Tibial nerve (tissue), 4 donors: Measurements from ENCODE around the gene RPL29. TPM values are rescaled to one million over a fixed set of nuclear protein-coding genes. Genes with fewer than 3 reads are reported as not detected.
"Not testable (repeated sequence)": the region's sequence is repeated elsewhere in the genome, so short reads cannot be mapped to it uniquely, and the experiment has no call there.

Experiments
- DNase-seq, 2 donors: peaks; one replicate each; pipeline ENCODE4 v3.0.0-alpha.2; 2019; ENCODE audit warnings: low spot score in 2 of 2
- H3K27ac ChIP-seq, 4 donors: fragments of 200-600 bp; sonication (generic) in 3 of 4; one replicate each; pipeline ENCODE4 v1.5.1; 2017 to 2019; ENCODE audit warnings: mild to moderate bottlenecking in 1 of 4
- H3K27me3 ChIP-seq, 2 donors: fragments of 200-600 bp; sonication (generic) in 1 of 2; one replicate each; pipeline versions ENCODE4 v1.5.1 to v1.6.0; 2017 to 2019
- H3K36me3 ChIP-seq, 3 donors: fragments of 200-600 bp; sonication (generic); one replicate each; pipeline ENCODE4 v1.5.1; 2018 to 2019
- H3K4me1 ChIP-seq, 4 donors: fragments of 200-600 bp; sonication (generic) in 3 of 4; one replicate each; pipeline ENCODE4 v1.5.1; 2017 to 2019
- H3K4me3 ChIP-seq, 4 donors: fragments of 200-600 bp; sonication (generic) in 3 of 4; one replicate each; pipeline ENCODE4 v1.5.1; 2017 to 2019; ENCODE audit warnings: mild to moderate bottlenecking in 1 of 4, moderate library complexity in 1 of 4
- H3K9me3 ChIP-seq, 4 donors: fragments of 200-600 bp; sonication (generic) in 3 of 4; one replicate each; pipeline ENCODE4 v1.5.1; 2017 to 2019
- EP300 ChIP-seq, 2 donors: sonication (generic); formaldehyde crosslinking; IDR thresholded peaks; one replicate each; pipeline ENCODE4 v1.6.1; 2017; ENCODE audit warnings: antibody characterized with exemption in 2 of 2, mild to moderate bottlenecking in 1 of 2
- POLR2A ChIP-seq, 2 donors: fragments of 450-650 bp; IDR thresholded peaks; one replicate each; pipeline ENCODE4 v1.6.1; 2017; ENCODE audit warnings: antibody characterized with exemption in 2 of 2, mild to moderate bottlenecking in 2 of 2, moderate library complexity in 2 of 2
- WGBS, 2 donors: methylation state at CpG; one replicate each; pipeline ENCODE4 v1.1.5; 2018; 5-methylcytosine and 5-hydroxymethylcytosine counted together
- total RNA-seq, 4 donors: library from RNA; depleted of rRNA; stranded (reverse); fragments of >200 nt; gene quantifications; one replicate each; pipeline ENCODE4 v1.1.0, GENCODE V29; 2016
- TF ChIP-seq, protein P1 (sequence below), 5 experiments: fragments of 200-600 bp in 3 of 5; fragments of 450-650 bp in 2 of 5; sonication (generic) in 3 of 5; IDR thresholded peaks; one replicate each; pipeline ENCODE4 v1.5.1; 2016 to 2019; ENCODE audit warnings: antibody characterized with exemption in 5 of 5, mild to moderate bottlenecking in 3 of 5, moderate library complexity in 2 of 5

RPL29 gene
- total RNA-seq, 4 donors from 2014 or later, result 809 to 1,472 (median 1,336) TPM

DNA sequence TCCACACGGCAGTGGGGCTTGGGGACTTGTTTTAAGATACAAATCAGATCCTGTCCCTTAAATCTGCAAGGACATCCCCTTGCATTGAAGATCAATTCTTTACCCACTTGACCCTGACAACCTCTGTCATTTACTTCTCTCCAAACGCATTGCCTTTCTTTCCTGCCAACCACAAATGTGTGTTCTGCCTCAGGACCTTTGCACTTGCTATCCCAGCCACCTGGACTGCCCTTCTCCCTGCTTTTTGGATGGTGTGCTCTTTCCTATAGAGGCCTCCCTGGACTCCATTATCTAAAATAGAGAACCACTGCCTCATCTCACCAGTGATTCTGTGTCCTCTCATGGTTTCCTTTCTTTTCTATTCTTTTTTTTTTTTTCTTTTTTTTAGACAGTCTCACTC is 1.5 kb upstream of the RPL29 start:
- Histone ChIP-seq H3K27ac (no peak overlapping the region), H3K4me1 (peaks cover 0 to 42% (median 20%) of the 10 kb centered on the region in 4 donors), H3K4me3 (no peak overlapping the region), H3K36me3 (peaks cover 0 to 27% (median 6%) of the 10 kb centered on the region in 3 donors), H3K9me3 (no peaks in the 10 kb centered on the region), H3K27me3 (no peaks in the 10 kb centered on the region)
- TF ChIP-seq POLR2A (IDR thresholded peaks at IDR 0.05) (no peak), EP300 (IDR thresholded peaks at IDR 0.05) (no peak)
- TF ChIP-seq, protein P1, sequence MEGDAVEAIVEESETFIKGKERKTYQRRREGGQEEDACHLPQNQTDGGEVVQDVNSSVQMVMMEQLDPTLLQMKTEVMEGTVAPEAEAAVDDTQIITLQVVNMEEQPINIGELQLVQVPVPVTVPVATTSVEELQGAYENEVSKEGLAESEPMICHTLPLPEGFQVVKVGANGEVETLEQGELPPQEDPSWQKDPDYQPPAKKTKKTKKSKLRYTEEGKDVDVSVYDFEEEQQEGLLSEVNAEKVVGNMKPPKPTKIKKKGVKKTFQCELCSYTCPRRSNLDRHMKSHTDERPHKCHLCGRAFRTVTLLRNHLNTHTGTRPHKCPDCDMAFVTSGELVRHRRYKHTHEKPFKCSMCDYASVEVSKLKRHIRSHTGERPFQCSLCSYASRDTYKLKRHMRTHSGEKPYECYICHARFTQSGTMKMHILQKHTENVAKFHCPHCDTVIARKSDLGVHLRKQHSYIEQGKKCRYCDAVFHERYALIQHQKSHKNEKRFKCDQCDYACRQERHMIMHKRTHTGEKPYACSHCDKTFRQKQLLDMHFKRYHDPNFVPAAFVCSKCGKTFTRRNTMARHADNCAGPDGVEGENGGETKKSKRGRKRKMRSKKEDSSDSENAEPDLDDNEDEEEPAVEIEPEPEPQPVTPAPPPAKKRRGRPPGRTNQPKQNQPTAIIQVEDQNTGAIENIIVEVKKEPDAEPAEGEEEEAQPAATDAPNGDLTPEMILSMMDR (IDR thresholded peaks at IDR 0.05), result no peak
- whole genome bisulfite sequencing, 2 donors, result 54 to 55% methylated on average over 2 of the region's 2 CpGs
- no peak for DNase-seq

DNA sequence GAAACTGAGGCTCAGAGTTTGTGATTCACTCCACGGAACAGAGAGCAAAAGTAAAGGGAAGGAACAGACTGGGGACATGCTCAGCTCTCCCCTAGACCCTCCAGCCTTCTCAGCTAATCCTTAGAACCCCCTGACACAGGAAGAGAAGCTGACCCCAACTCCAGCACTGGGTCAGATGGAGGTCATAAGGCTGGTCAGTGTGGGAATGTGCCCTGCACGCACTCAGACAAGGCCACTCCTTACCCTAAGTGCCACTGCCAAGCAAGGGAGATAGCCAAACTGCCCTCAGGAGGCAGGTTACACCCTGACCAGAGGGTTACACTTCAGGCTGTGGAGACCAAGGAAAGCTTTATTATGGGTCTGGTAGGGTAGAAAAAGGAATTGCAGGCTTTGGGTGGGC is 1.2 kb downstream of the RPL29 start:
- Histone ChIP-seq H3K4me1 (peaks cover 0 to 46% (median 18%) of the 10 kb centered on the region in 4 donors), H3K36me3 (peaks cover 0 to 49% (median 6%) of the 10 kb centered on the region in 3 donors), H3K27ac (peak overlapping the region in 3 of 4 donors; percentile 82 to 94 (median 90)), H3K27me3 (no peaks in the 10 kb centered on the region), H3K9me3 (no peaks in the 10 kb centered on the region), H3K4me3 (peak overlapping the region in 3 of 4 donors; percentile 69 to 91 (median 86))
- no peak for DNase-seq
- no peak for TF ChIP-seq EP300 (IDR thresholded peaks at IDR 0.05)
- TF ChIP-seq, protein P1 (IDR thresholded peaks at IDR 0.05), result no peak
- TF ChIP-seq POLR2A (IDR thresholded peaks at IDR 0.05), result no peak
- 54 to 64% methylated on average over 2 of the region's 2 CpGs for WGBS, 2 donors

DNA sequence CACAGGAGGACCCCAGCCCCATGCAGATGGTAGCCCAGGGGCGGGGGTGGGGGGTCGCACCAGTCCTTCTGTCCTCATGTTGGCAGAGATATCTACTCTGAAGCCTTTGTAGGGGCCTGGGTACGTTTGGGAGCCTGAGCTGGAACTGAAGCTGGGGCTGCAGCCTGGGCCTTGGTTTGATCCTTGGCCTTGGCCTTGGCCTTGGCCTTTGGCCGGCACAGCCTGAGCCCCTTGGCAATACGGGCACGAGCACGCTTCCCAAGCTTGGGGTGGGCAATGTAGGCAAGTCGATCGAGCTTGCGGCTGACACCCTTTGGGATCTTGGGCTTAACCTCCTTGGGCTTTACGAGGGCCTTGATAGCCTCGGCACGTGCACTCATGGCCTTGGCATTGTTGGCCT is 2.0 kb downstream of the RPL29 start:
- not testable (repeated sequence) for H3K27ac ChIP-seq, H3K9me3 ChIP-seq, DNase-seq, H3K4me3 ChIP-seq, H3K27me3 ChIP-seq
- H3K36me3 ChIP-seq, result peaks cover 0 to 57% (median 6%) of the 10 kb centered on the region in 3 donors
- 67 to 77% methylated on average over 4 to 13 of the region's 13 CpGs for WGBS, 2 donors
- peaks cover 0 to 46% (median 18%) of the 10 kb centered on the region in 4 donors for H3K4me1 ChIP-seq

DNA sequence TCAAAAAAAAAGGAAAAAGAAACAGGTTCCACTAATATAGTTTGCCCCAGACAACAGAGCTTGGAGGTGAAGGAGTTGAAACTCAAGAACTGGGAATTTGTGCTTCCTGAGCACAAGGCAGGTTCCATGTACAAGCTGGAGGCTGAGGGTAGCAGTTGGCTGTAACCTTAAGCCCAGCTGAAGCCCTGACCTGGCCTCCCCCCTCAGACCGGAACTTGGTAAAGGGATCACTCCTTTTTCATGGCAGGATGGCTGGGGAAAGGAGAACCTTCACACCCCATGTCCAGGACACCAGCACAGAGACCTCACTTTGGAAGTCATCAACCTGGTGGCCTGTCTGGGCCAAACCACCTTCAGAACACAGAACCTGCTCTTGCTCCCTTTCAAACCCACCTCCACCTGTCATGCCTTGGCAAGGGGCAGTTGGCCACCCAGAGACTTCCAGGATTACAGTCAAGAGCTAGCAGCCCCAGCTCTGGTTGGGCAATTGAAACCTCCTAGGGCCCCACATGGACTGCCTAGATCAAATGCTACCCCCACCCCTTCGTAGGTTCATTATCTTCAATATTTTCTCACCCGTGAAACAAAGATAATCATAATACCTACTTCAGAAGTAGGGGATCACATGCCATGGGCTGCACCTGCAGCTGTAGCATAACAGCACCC is 3.5 kb downstream of the RPL29 start:
- Histone ChIP-seq H3K36me3 (peaks cover 0 to 66% (median 6%) of the 10 kb centered on the region in 3 donors), H3K9me3 (no peaks in the 10 kb centered on the region), H3K4me1 (peaks cover 0 to 46% (median 18%) of the 10 kb centered on the region in 4 donors), H3K4me3 (no peak overlapping the region), H3K27me3 (no peaks in the 10 kb centered on the region), H3K27ac (no peak overlapping the region)
- WGBS, 2 donors, result 73 to 84% methylated on average over 3 of the region's 3 CpGs
- no peak for TF ChIP-seq EP300 (IDR thresholded peaks at IDR 0.05)
- TF ChIP-seq POLR2A (IDR thresholded peaks at IDR 0.05), result no peak
- TF ChIP-seq, protein P1 (IDR thresholded peaks at IDR 0.05), result no peak
- DNase-seq, result no peak

DNA sequence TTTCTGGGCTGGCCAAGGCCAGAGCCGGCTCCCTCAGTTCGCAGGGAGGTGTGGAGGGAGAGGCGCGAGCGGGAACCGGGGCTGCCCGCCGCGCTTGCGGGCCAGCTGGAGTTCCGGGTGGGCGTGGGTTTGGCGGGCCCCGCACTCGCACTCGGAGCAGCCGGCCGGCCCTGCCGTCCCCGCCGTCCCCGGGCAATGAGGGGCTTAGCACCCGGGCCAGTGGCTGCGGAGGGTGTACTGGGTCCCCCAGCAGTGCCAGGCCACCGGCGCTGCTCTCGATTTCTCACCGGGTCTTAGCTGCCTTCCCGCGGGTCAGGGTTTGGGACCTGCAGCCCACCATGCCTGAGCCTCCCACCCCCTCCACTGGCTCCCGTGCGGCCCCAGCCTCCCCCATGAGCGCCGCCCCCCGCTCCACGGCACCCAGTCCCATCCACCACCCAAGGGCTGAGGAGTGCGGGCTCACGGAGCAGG is 5.2 kb downstream of the RPL29 start:
- H3K9me3 ChIP-seq, H3K27ac ChIP-seq, H3K27me3 ChIP-seq, H3K4me3 ChIP-seq, DNase-seq: not testable (repeated sequence)
- WGBS, 2 donors, result 87 to 88% methylated on average over 21 to 26 of the region's 38 CpGs
- peaks cover 0 to 42% (median 16%) of the 10 kb centered on the region in 4 donors for H3K4me1 ChIP-seq
- peaks cover 0 to 81% (median 6%) of the 10 kb centered on the region in 3 donors for H3K36me3 ChIP-seq

DNA sequence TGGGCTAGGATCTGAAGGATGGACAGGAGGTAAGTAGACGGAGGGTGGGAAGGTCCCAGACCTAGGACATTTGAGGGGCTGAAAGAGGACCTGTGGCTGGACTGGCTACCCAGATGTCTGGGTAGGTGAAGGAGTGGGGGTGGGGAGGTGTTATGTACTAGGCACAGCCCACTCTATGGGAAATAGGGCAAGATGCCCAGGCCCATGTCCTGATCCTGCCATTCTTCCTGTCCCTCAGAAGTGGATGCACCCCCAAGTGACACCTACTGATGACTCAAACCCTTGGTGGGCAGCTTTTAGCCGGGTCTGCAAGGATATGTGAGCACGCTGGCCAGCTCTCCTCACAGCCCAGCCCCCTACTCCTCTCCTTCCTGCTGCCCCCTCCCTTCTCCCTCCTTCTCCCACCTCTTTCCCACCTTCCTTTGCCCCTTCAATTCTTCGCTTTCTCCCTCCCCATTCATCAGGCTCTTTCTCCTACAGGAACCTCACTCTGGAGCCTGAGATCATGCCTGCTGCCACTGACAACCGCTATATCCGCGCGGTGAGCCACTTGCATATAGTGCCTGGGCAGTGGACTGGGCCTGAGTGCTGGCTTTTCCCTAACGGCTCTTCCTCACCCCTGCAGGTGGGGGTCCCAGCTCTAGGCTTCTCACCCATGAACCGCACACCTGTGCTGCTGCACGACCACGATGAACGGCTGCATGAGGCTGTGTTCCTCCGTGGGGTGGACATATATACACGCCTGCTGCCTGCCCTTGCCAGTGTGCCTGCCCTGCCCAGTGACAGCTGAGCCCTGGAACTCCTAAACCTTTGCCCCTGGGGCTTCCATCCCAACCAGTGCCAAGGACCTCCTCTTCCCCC is 7.2 kb downstream of the RPL29 start:
- peaks cover 0 to 41% (median 10%) of the 10 kb centered on the region in 4 donors for H3K4me1 ChIP-seq
- 72 to 77% methylated on average over 15 of the region's 15 CpGs for WGBS, 2 donors
- H3K4me3 ChIP-seq, result no peak overlapping the region
- H3K27ac ChIP-seq, result peak overlapping the region in 2 of 4 donors; percentile 0 to 11
- no peak for DNase-seq
- TF ChIP-seq EP300 (IDR thresholded peaks at IDR 0.05) (no peak), POLR2A (IDR thresholded peaks at IDR 0.05) (no peak)
- TF ChIP-seq, protein P1 (IDR thresholded peaks at IDR 0.05), result no peak
- H3K36me3 ChIP-seq, result peaks cover 0 to 72% (median 0%) of the 10 kb centered on the region in 3 donors
- H3K9me3 ChIP-seq, result no peaks in the 10 kb centered on the region
- H3K27me3 ChIP-seq, result no peaks in the 10 kb centered on the region
